ENCODE measurements around the gene MRGPRF.

MRGPRF gene

GRCh38 chr11:69050592-69051380, 37.7 kb upstream of the MRGPRF start:
- DNase-seq: no peak

GRCh38 chr11:69049490-69049867, 36.4 kb upstream of the MRGPRF start:
- no peak for DNase-seq

GRCh38 chr11:69048694-69049489, 35.8 kb upstream of the MRGPRF start, which contains the start of gene TPCN2:
TPCN2 (plus strand) TSS chr11:69048932; CDS start chr11:69048998, 66 bp downstream.
- DNase-seq: peak; percentile 91

GRCh38 chr11:69048031-69048693, 35.1 kb upstream of the MRGPRF start:
- DNase-seq: no peak

GRCh38 chr11:69044111-69045013, 31.3 kb upstream of the MRGPRF start:
- DNase-seq: peak; percentile 75

GRCh38 chr11:69041516-69041915, 28.5 kb upstream of the MRGPRF start:
- DNase-seq: no peak

GRCh38 chr11:69040581-69041260, 27.7 kb upstream of the MRGPRF start:
- peak; percentile 74 for DNase-seq

GRCh38 chr11:69040051-69040450, 27.0 kb upstream of the MRGPRF start:
- DNase-seq: no peak

- no peak for DNase-seq
Observed at GRCh38 chr11:69039501-69039900, 26.5 kb upstream of the MRGPRF start.

- no peak for DNase-seq
Observed at GRCh38 chr11:69037544-69037943, 24.5 kb upstream of the MRGPRF start.

- DNase-seq: no peak
Observed at GRCh38 chr11:69037074-69037473, 24.0 kb upstream of the MRGPRF start.

GRCh38 chr11:69035946-69036340, 22.9 kb upstream of the MRGPRF start:
- DNase-seq: no peak

- no peak for DNase-seq
Observed at GRCh38 chr11:69035150-69035945, 22.3 kb upstream of the MRGPRF start.

GRCh38 chr11:69034123-69034867, 21.2 kb upstream of the MRGPRF start:
- DNase-seq: no peak

- DNase-seq: no peak
Observed at GRCh38 chr11:69033431-69033830, 20.4 kb upstream of the MRGPRF start.

GRCh38 chr11:69032833-69033232, 19.8 kb upstream of the MRGPRF start:
- DNase-seq: no peak

- DNase-seq: no peak
Observed at GRCh38 chr11:69030301-69030700, 17.3 kb upstream of the MRGPRF start.

- DNase-seq: no peak
Observed at GRCh38 chr11:69027704-69028372, 14.8 kb upstream of the MRGPRF start.

GRCh38 chr11:69024509-69024908, 11.5 kb upstream of the MRGPRF start:
- no peak for DNase-seq

- DNase-seq: no peak
Observed at GRCh38 chr11:69022260-69022659, 9.2 kb upstream of the MRGPRF start.
